WTC11 (cell line): Measurements from ENCODE around the gene DGCR2. TPM values are rescaled to one million over a fixed set of nuclear protein-coding genes. Genes with fewer than 3 reads are reported as not detected.

ENCODE experiments used
- ATAC-seq: fragments of 200-7000 bp; cut with Tn5 transposase; 2 replicates; pipeline ENCODE4 v1.10.0; 2021; ENCODE audit warnings: mild to moderate bottlenecking, moderate library complexity
- CTCF ChIA-PET: fragments of 300-600 bp; sonication (Branson Sonifier 250); formaldehyde crosslinking; loops from one replicate; lab custom pipeline; 2021; ENCODE audit warnings: antibody characterized with exemption; lab: Charles Lee
- POLR2A ChIA-PET: fragments of 350-600 bp; sonication (Branson Sonifier 250); formaldehyde crosslinking; loops from one replicate; lab custom pipeline; 2021; ENCODE audit warnings: antibody characterized with exemption; lab: Charles Lee
- DNase-seq: peaks from one replicate; pipeline ENCODE4 v3.0.0; 2021; ENCODE audit warnings: low spot score
- H3K27ac Mint-ChIP-seq: 2 replicates; pipeline ENCODE4 v1.8.0; 2021; ENCODE audit warnings: mixed read lengths
- H3K27me3 Mint-ChIP-seq: 2 replicates; pipeline ENCODE4 v1.8.0; 2021; ENCODE audit warnings: low read depth, mild to moderate bottlenecking, moderate library complexity, mixed read lengths
- H3K36me3 Mint-ChIP-seq: 2 replicates; pipeline ENCODE4 v1.8.0; 2021; ENCODE audit warnings: mixed read lengths
- H3K4me1 Mint-ChIP-seq: 2 replicates; pipeline ENCODE4 v1.8.0; 2022; ENCODE audit warnings: mixed read lengths
- H3K4me3 Mint-ChIP-seq: 2 replicates; pipeline ENCODE4 v1.8.0; 2021; ENCODE audit warnings: mild to moderate bottlenecking, moderate library complexity, mixed read lengths
- H3K9me3 Mint-ChIP-seq: 2 replicates; pipeline ENCODE4 v1.8.0; 2021; ENCODE audit warnings: mixed read lengths
- ARID4B ChIP-seq: sonication (generic); formaldehyde crosslinking; IDR thresholded peaks from 2 replicates; pipeline ENCODE4 v1.8.0; 2023; ENCODE audit warnings: missing genetic modification reagents, mild to moderate bottlenecking, borderline replicate concordance
- ATF1 ChIP-seq: sonication (generic); formaldehyde crosslinking; IDR thresholded peaks from 2 replicates; pipeline ENCODE4 v1.8.1; 2023; ENCODE audit warnings: mild to moderate bottlenecking, moderate library complexity, missing genetic modification reagents
- GRHL2 ChIP-seq: fragments of 250-450 bp; sonication (Bioruptor Pico); IDR thresholded peaks from 2 replicates; pipeline ENCODE4 v1.8.0; 2022; ENCODE audit warnings: mild to moderate bottlenecking, moderate library complexity; ENCODE audit not compliant: insufficient replicate concordance, severe bottlenecking
- JUN ChIP-seq: sonication (generic); formaldehyde crosslinking; IDR thresholded peaks from 2 replicates; pipeline ENCODE4 v1.8.0; 2023; ENCODE audit warnings: mild to moderate bottlenecking, missing genetic modification reagents
- KAT7 ChIP-seq: sonication (generic); formaldehyde crosslinking; IDR thresholded peaks from 2 replicates; pipeline ENCODE4 v1.8.1; 2023; ENCODE audit warnings: missing genetic modification reagents, mild to moderate bottlenecking, borderline replicate concordance
- MAX ChIP-seq: sonication (generic); formaldehyde crosslinking; IDR thresholded peaks from 2 replicates; pipeline ENCODE4 v1.8.0; 2022; ENCODE audit warnings: mild to moderate bottlenecking, missing genetic modification reagents
- NFE2L1 ChIP-seq: sonication (generic); formaldehyde crosslinking; IDR thresholded peaks from 2 replicates; pipeline ENCODE4 v1.8.1; 2023; ENCODE audit warnings: missing genetic modification reagents
- SMAD3 ChIP-seq: sonication (generic); formaldehyde crosslinking; IDR thresholded peaks from 2 replicates; pipeline ENCODE4 v1.8.0; 2022; ENCODE audit warnings: missing genetic modification reagents, mild to moderate bottlenecking, borderline replicate concordance
- STAT6 ChIP-seq: sonication (generic); formaldehyde crosslinking; conservative IDR thresholded peaks from 2 replicates; pipeline ENCODE4 v1.8.1; 2023; ENCODE audit warnings: mild to moderate bottlenecking, low read depth, missing genetic modification reagents, moderate library complexity
- USF2 ChIP-seq: sonication (generic); formaldehyde crosslinking; IDR thresholded peaks from 2 replicates; pipeline ENCODE4 v1.8.1; 2023; ENCODE audit warnings: mild to moderate bottlenecking, missing genetic modification reagents, moderate library complexity
- ZNF232 ChIP-seq: sonication (generic); formaldehyde crosslinking; IDR thresholded peaks from 2 replicates; pipeline ENCODE4 v1.8.0; 2022; ENCODE audit warnings: mild to moderate bottlenecking, missing genetic modification reagents
- ZNF416 ChIP-seq: fragments of 250-450 bp; sonication (Bioruptor Pico); IDR thresholded peaks from 2 replicates; pipeline ENCODE4 v1.9.0; 2021; ENCODE audit warnings: mild to moderate bottlenecking, inconsistent platforms
- ZNF425 ChIP-seq: fragments of 250-450 bp; sonication (Bioruptor Pico); conservative IDR thresholded peaks from 2 replicates; pipeline ENCODE4 v1.9.0; 2021; ENCODE audit warnings: mild to moderate bottlenecking
- ZSCAN18 ChIP-seq: fragments of 250-450 bp; sonication (Bioruptor Pico); IDR thresholded peaks from 2 replicates; pipeline ENCODE4 v2.1.2; 2022; ENCODE audit warnings: mild to moderate bottlenecking, moderate library complexity
- total RNA-seq: library from RNA; stranded (reverse); gene quantifications from 3 replicates; pipeline ENCODE4 v1.2.3, GENCODE V29; 2021
- TF ChIP-seq, protein P1 (sequence below): sonication (generic); formaldehyde crosslinking; IDR thresholded peaks from 2 replicates; pipeline ENCODE4 v1.8.0; 2022; ENCODE audit warnings: missing genetic modification reagents
- TF ChIP-seq, protein P2 (sequence below): fragments of 250-450 bp; sonication (Bioruptor Pico); IDR thresholded peaks from 2 replicates; pipeline ENCODE4 v1.9.0; 2021; ENCODE audit warnings: mild to moderate bottlenecking, borderline replicate concordance

The DGCR2 gene
- total RNA-seq, 1 experiment from 2014 or later = 64.2 TPM

- ATAC-seq (no peak), DNase-seq (no peak)
- Mint-ChIP-seq H3K4me3 (no peak overlapping the region), H3K36me3 (no peaks in the 10 kb centered on the region), H3K4me1 (no peaks in the 10 kb centered on the region), H3K27ac (no peak overlapping the region), H3K27me3 (no peaks in the 10 kb centered on the region), H3K9me3 (no peaks in the 10 kb centered on the region)
- TF ChIP-seq SMAD3 (no peak), ZNF232 (no peak), ZNF416 (CRISPR knock-in tag) (no peak), NFE2L1 (CRISPR knock-in tag) (no peak), ATF1 (CRISPR knock-in tag) (no peak), JUN (no peak), GRHL2 (no peak), ZSCAN18 (CRISPR knock-in tag) (no peak), KAT7 (CRISPR knock-in tag) (no peak), ARID4B (no peak), USF2 (CRISPR knock-in tag) (no peak), STAT6 (CRISPR knock-in tag) (no peak), ZNF425 (CRISPR knock-in tag) (no peak), MAX (CRISPR knock-in tag) (no peak)
- TF ChIP-seq, protein P1, sequence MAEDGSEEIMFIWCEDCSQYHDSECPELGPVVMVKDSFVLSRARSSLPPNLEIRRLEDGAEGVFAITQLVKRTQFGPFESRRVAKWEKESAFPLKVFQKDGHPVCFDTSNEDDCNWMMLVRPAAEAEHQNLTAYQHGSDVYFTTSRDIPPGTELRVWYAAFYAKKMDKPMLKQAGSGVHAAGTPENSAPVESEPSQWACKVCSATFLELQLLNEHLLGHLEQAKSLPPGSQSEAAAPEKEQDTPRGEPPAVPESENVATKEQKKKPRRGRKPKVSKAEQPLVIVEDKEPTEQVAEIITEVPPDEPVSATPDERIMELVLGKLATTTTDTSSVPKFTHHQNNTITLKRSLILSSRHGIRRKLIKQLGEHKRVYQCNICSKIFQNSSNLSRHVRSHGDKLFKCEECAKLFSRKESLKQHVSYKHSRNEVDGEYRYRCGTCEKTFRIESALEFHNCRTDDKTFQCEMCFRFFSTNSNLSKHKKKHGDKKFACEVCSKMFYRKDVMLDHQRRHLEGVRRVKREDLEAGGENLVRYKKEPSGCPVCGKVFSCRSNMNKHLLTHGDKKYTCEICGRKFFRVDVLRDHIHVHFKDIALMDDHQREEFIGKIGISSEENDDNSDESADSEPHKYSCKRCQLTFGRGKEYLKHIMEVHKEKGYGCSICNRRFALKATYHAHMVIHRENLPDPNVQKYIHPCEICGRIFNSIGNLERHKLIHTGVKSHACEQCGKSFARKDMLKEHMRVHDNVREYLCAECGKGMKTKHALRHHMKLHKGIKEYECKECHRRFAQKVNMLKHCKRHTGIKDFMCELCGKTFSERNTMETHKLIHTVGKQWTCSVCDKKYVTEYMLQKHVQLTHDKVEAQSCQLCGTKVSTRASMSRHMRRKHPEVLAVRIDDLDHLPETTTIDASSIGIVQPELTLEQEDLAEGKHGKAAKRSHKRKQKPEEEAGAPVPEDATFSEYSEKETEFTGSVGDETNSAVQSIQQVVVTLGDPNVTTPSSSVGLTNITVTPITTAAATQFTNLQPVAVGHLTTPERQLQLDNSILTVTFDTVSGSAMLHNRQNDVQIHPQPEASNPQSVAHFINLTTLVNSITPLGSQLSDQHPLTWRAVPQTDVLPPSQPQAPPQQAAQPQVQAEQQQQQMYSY = no peak
- TF ChIP-seq, protein P2, sequence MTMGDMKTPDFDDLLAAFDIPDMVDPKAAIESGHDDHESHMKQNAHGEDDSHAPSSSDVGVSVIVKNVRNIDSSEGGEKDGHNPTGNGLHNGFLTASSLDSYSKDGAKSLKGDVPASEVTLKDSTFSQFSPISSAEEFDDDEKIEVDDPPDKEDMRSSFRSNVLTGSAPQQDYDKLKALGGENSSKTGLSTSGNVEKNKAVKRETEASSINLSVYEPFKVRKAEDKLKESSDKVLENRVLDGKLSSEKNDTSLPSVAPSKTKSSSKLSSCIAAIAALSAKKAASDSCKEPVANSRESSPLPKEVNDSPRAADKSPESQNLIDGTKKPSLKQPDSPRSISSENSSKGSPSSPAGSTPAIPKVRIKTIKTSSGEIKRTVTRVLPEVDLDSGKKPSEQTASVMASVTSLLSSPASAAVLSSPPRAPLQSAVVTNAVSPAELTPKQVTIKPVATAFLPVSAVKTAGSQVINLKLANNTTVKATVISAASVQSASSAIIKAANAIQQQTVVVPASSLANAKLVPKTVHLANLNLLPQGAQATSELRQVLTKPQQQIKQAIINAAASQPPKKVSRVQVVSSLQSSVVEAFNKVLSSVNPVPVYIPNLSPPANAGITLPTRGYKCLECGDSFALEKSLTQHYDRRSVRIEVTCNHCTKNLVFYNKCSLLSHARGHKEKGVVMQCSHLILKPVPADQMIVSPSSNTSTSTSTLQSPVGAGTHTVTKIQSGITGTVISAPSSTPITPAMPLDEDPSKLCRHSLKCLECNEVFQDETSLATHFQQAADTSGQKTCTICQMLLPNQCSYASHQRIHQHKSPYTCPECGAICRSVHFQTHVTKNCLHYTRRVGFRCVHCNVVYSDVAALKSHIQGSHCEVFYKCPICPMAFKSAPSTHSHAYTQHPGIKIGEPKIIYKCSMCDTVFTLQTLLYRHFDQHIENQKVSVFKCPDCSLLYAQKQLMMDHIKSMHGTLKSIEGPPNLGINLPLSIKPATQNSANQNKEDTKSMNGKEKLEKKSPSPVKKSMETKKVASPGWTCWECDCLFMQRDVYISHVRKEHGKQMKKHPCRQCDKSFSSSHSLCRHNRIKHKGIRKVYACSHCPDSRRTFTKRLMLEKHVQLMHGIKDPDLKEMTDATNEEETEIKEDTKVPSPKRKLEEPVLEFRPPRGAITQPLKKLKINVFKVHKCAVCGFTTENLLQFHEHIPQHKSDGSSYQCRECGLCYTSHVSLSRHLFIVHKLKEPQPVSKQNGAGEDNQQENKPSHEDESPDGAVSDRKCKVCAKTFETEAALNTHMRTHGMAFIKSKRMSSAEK (CRISPR knock-in tag) = no peak
- CTCF ChIA-PET = no interaction called here
- POLR2A ChIA-PET = no interaction called here
These were observed 131.1 kb downstream of the DGCR2 start for GRCh38 chr22:18991138-18991432.
